Measurements from ENCODE around the gene TRAPPC11.

The TRAPPC11 gene

GRCh38 chr4:183638436-183638835 is 20.7 kb upstream of the TRAPPC11 start:
- DNase-seq: no peak

DNA sequence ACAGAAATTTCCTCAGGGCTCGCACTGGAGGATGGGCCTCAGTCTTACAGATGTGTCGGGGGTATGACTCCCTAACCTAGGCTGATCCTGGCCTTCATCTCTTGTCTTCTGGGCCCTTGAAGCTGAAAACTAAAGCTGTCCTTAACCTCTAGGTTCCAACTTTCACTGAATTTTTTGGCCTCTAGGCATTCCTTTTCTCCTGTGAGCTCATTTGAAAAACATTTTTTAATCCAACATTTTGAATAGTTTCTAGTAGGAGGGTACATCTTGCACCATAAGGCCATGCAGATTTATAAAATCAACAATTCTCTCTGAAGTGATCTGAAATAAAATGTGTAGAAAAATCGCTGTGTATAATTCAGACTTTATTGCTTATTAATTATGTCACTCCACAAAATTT is 19.8 kb upstream of the TRAPPC11 start:
- DNase-seq: no peak

DNA sequence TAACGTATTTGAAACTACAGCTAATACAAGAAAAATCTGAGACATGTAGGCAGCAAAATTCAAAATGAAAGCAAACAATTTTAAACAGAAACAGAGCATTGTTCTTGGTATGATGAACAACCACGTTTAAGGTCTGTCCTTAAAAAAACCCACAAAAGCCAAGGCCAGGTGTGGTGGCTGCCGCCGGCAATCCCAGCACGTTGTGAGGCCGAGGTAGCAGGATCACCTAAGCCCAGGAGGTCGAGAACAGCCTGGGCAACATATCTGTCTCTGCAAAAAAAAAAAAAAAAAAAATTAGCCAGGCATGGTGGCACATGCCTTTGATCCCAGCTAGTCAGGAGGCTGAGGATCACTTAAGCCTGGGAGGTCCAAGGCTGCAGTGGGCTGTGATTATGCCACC is 13.8 kb upstream of the TRAPPC11 start:
- DNase-seq: no peak

GRCh38 chr4:183657564-183657963 is 1.5 kb upstream of the TRAPPC11 start:
- no peak for DNase-seq

GRCh38 chr4:183658362-183659028 is 598 bp upstream of the TRAPPC11 start:
- peak; percentile 6 for DNase-seq

DNA sequence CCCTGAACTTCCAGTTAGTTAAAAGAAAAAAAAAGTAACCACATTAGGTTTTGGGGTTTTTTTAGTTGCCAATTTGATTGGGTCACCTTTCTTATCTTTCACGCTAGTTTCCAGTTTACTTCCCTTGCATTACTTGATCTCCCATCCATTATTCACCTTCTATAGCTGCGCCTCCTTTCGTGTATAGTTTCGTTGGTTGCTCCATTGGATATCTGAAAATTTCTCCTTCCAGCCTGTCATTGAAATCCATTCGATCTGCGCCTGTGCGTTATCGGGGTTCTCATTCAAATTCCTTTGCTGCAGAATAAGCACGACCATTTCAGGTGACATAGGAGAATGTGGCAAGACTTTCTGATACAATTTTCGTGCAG is 764 bp downstream of the TRAPPC11 start:
- DNase-seq: no peak

GRCh38 chr4:183666088-183666487 is 7.0 kb downstream of the TRAPPC11 start:
- no peak for DNase-seq

- no peak for DNase-seq
Observed at GRCh38 chr4:183670251-183670650, 11.2 kb downstream of the TRAPPC11 start.

DNA sequence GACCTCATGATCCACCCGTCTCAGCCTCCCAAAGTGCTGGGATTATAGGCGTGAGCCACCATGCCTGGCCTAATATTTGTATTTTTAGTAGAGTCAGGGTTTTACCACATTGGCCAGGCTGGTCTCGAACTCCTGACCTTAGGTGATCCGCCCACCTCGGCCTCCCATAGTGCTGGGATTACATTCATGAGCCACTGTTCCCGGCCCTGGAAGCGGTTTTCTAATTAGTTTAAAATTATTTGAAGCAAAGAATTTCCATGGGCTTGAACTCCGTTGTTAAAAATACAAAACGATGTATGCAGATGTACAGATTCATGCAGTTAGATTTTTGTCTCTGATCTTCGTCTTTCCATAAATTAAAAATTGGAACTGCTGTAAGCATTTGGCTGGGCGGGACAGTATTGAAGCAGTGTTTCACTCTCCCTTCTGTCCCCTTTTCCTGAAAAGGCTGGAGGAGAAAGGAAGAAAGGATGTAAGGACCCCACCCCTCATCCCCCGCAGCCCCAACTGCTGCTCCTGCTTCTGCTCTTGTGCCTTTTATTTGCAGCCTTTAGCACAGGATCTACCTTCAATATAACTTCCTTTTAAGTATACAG is 12.0 kb downstream of the TRAPPC11 start:
- DNase-seq: no peak

DNA sequence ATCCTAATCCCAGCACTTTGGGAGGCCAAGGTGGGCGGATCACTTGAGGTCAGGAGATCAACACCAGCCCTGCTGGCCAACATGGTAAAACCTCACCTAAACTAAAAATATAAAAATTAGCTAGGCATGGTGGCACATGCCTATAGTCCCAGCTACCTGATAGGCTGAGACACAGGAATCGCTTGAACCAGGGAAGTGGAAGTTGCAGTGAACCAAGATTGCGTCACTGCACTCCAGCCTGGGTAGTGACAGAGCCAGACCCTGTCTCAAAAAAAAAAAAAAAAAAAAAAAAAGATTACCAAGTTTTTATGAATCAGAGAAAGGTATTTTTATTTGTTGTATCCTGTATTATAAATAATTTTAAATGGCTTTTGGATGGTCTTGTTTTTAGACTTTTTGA is 15.1 kb downstream of the TRAPPC11 start:
- no peak for DNase-seq

GRCh38 chr4:183675625-183676024 is 16.5 kb downstream of the TRAPPC11 start:
- DNase-seq: no peak

DNA sequence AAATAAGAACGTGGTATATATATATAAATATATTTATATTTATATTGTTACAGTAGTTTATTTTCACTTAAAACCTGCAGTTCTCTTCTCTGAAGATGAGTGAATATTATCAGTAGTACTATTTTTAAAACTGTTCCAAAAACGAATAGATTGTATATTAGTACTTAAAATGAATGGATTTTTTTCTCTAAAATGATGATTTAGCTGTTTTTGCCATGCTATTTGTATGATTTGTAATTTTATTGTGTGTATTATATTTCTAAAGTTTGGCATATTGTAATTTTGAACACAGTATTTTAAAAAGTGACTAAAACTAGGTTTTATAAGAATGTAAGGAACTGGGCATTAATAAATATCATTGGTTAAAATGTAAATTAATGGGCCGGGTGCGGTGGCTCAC is 22.0 kb downstream of the TRAPPC11 start:
- DNase-seq: no peak

GRCh38 chr4:183686461-183686860 is 27.4 kb downstream of the TRAPPC11 start:
- no peak for DNase-seq

GRCh38 chr4:183688216-183688615 is 29.1 kb downstream of the TRAPPC11 start:
- no peak for DNase-seq

GRCh38 chr4:183691006-183691405 is 31.9 kb downstream of the TRAPPC11 start:
- DNase-seq: no peak

GRCh38 chr4:183691897-183692296 is 32.8 kb downstream of the TRAPPC11 start:
- DNase-seq: no peak

GRCh38 chr4:183698909-183699308 is 39.8 kb downstream of the TRAPPC11 start:
- no peak for DNase-seq

GRCh38 chr4:183700407-183700806 is 41.3 kb downstream of the TRAPPC11 start:
- DNase-seq: no peak

- DNase-seq: no peak
Observed at GRCh38 chr4:183702492-183702891, 43.4 kb downstream of the TRAPPC11 start.

DNA sequence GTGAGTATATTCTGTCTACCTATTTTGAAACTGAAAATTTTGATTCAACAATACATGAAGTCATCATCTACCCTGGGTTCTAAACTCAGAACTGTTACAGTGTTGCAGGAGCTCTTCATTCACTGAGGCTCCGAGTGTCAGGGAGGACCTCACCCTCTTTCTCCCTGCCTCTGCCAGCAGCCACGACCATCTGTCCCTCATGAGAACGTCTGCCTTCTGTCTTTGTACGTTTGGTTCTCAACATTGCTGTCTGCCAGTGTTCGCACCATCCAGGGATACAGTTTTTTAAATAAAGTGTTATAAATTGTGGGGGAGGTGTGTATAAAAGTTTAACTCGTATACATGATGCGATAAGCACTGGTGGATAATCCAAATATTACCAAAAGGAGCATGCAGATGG is 55.5 kb downstream of the TRAPPC11 start:
- DNase-seq: no peak

GRCh38 chr4:183716302-183716701 is 57.2 kb downstream of the TRAPPC11 start:
- DNase-seq: no peak

- no peak for DNase-seq
Observed at GRCh38 chr4:183718876-183719275, 59.8 kb downstream of the TRAPPC11 start.

- DNase-seq: peak; percentile 43
Observed at GRCh38 chr4:183721207-183722081, 62.4 kb downstream of the TRAPPC11 start.
